Neural crest cell (in vitro differentiated cells): ENCODE data around the gene TRMO. TPM values are rescaled to one million over a fixed set of nuclear protein-coding genes. Genes with fewer than 3 reads are reported as not detected.

Experiments
- DNase-seq: peaks from one replicate; pipeline ENCODE4 v3.0.0; 2021; ENCODE audit warnings: low read depth, mixed read lengths, low spot score
- H3K27ac Mint-ChIP-seq: one replicate; pipeline ENCODE4 v1.8.0; 2021; ENCODE audit warnings: mild to moderate bottlenecking, mixed read lengths; ENCODE audit not compliant: unreplicated experiment
- H3K27me3 Mint-ChIP-seq: 2 replicates; pipeline ENCODE4 v1.8.0; 2021; ENCODE audit warnings: low read depth, mild to moderate bottlenecking, mixed read lengths
- H3K36me3 Mint-ChIP-seq: 2 replicates; pipeline ENCODE4 v1.8.0; 2021; ENCODE audit warnings: low read depth, mild to moderate bottlenecking, mixed read lengths
- H3K4me1 Mint-ChIP-seq: 2 replicates; pipeline ENCODE4 v1.8.0; 2021; ENCODE audit warnings: mixed read lengths
- H3K4me3 Mint-ChIP-seq: one replicate; pipeline ENCODE4 v1.8.0; 2021; ENCODE audit warnings: mild to moderate bottlenecking, mixed read lengths
- H3K9me3 Mint-ChIP-seq: 2 replicates; pipeline ENCODE4 v1.8.0; 2021; ENCODE audit warnings: mixed read lengths
- total RNA-seq: library from RNA; stranded (reverse); gene quantifications from 2 replicates; pipeline ENCODE4 v1.2.1, GENCODE V29; 2021
- TF ChIP-seq, protein P1 (sequence below): fragments of 200-600 bp; sonication (generic); conservative IDR thresholded peaks from 2 replicates; pipeline ENCODE4 v1.5.0; 2021; ENCODE audit warnings: antibody characterized with exemption, mild to moderate bottlenecking

Gene TRMO
- total RNA-seq, 1 donor from 2014 or later, result 11.4 TPM

GRCh38 chr9:97891736-97892135 is 30.6 kb downstream of the TRMO start:
- Mint-ChIP-seq H3K36me3 (peaks cover 12% of the 10 kb centered on the region), H3K4me3 (no peak overlapping the region), H3K27ac (peak overlapping the region; percentile 27), H3K27me3 (peaks cover 25% of the 10 kb centered on the region), H3K4me1 (peaks cover 11% of the 10 kb centered on the region), H3K9me3 (peaks cover 13% of the 10 kb centered on the region)
- no peak for DNase-seq
- TF ChIP-seq, protein P1, sequence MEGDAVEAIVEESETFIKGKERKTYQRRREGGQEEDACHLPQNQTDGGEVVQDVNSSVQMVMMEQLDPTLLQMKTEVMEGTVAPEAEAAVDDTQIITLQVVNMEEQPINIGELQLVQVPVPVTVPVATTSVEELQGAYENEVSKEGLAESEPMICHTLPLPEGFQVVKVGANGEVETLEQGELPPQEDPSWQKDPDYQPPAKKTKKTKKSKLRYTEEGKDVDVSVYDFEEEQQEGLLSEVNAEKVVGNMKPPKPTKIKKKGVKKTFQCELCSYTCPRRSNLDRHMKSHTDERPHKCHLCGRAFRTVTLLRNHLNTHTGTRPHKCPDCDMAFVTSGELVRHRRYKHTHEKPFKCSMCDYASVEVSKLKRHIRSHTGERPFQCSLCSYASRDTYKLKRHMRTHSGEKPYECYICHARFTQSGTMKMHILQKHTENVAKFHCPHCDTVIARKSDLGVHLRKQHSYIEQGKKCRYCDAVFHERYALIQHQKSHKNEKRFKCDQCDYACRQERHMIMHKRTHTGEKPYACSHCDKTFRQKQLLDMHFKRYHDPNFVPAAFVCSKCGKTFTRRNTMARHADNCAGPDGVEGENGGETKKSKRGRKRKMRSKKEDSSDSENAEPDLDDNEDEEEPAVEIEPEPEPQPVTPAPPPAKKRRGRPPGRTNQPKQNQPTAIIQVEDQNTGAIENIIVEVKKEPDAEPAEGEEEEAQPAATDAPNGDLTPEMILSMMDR, result no peak

GRCh38 chr9:97889941-97890887 is 32.1 kb downstream of the TRMO start:
- H3K9me3 Mint-ChIP-seq, result peaks cover 13% of the 10 kb centered on the region
- TF ChIP-seq, protein P1, result peak; percentile 66
- no peak overlapping the region for H3K4me3 Mint-ChIP-seq
- H3K27me3 Mint-ChIP-seq, result peaks cover 26% of the 10 kb centered on the region
- H3K27ac Mint-ChIP-seq, result no peak overlapping the region
- peak; percentile 45 for DNase-seq
- peaks cover 11% of the 10 kb centered on the region for H3K4me1 Mint-ChIP-seq
- peaks cover 4% of the 10 kb centered on the region for H3K36me3 Mint-ChIP-seq

- no peaks in the 10 kb centered on the region for H3K4me1 Mint-ChIP-seq
- peaks cover 59% of the 10 kb centered on the region for H3K27me3 Mint-ChIP-seq
- H3K4me3 Mint-ChIP-seq, result no peak overlapping the region
Observed at GRCh38 chr9:97880336-97880735, 42.0 kb downstream of the TRMO start.

DNA sequence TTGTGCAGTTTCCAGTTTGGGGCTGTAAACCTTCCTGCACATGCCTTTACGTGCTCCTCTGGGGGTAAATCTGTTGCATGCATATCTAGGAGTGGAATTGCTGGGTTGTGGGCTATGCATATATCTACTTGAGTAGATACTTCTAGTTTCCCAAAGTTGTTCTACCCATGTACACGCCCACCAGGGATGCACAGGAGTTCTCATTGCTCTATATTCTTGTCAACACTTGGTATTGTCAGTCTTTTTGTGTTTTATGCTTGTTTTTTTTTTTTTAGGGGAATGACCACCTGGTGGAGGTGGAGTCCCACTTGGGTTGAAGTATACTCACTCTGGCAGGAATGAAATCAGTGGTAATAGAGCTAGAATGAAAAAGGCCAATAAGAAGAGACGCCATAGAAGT is 46.2 kb downstream of the TRMO start:
- DNase-seq, result no peak
- peaks cover 2% of the 10 kb centered on the region for H3K9me3 Mint-ChIP-seq
- H3K27ac Mint-ChIP-seq, result no peak overlapping the region
- no peaks in the 10 kb centered on the region for H3K36me3 Mint-ChIP-seq
- H3K27me3 Mint-ChIP-seq, result peaks cover 54% of the 10 kb centered on the region
- no peak overlapping the region for H3K4me3 Mint-ChIP-seq
- TF ChIP-seq, protein P1, result no peak
- H3K4me1 Mint-ChIP-seq, result no peaks in the 10 kb centered on the region

More at GRCh38 chr9:97880336-97880735, 42.0 kb downstream of the TRMO start:
- Mint-ChIP-seq H3K36me3 (no peaks in the 10 kb centered on the region), H3K27ac (no peak overlapping the region), H3K9me3 (no peaks in the 10 kb centered on the region)
- TF ChIP-seq, protein P1, result no peak
- DNase-seq, result no peak

GRCh38 chr9:97875111-97875510 is 47.2 kb downstream of the TRMO start:
- TF ChIP-seq, protein P1, result no peak
- Mint-ChIP-seq H3K27me3 (peaks cover 58% of the 10 kb centered on the region), H3K4me1 (no peaks in the 10 kb centered on the region), H3K36me3 (no peaks in the 10 kb centered on the region), H3K4me3 (no peak overlapping the region), H3K27ac (no peak overlapping the region), H3K9me3 (peaks cover 2% of the 10 kb centered on the region)
- DNase-seq, result no peak
